H9 (cell line): ENCODE results near the gene PPM1H. TPM values are rescaled to one million over a fixed set of nuclear protein-coding genes. Genes with fewer than 3 reads are reported as not detected.

Experiments used
- DNase-seq: peaks from one replicate; pipeline ENCODE4 v3.0.0-alpha.2; 2017
- H2AFZ ChIP-seq: one replicate; pipeline ENCODE4 v1.6.1; 2013; ENCODE audit warnings: mild to moderate bottlenecking, low read length, control low read depth, moderate library complexity
- H2AK5ac ChIP-seq: 2 replicates; pipeline ENCODE4 v1.6.1; 2013; ENCODE audit warnings: low read length, control low read depth, mixed read lengths; ENCODE audit not compliant: insufficient read length
- H2BK120ac ChIP-seq: one replicate; pipeline ENCODE4 v1.6.1; 2013; ENCODE audit warnings: low read depth, mild to moderate bottlenecking, low read length, control low read depth, inconsistent platforms; ENCODE audit not compliant: poor library complexity, severe bottlenecking
- H2BK12ac ChIP-seq: 2 replicates; pipeline ENCODE4 v1.6.1; 2013; ENCODE audit warnings: low read length, control low read depth, mixed read lengths, low read depth; ENCODE audit not compliant: insufficient read length
- H2BK15ac ChIP-seq: 2 replicates; pipeline ENCODE4 v1.6.1; 2013; ENCODE audit warnings: low read depth, low read length, control low read depth
- H2BK20ac ChIP-seq: one replicate; pipeline ENCODE4 v1.6.1; 2013; ENCODE audit warnings: low read depth, mild to moderate bottlenecking, low read length, control low read depth, inconsistent platforms; ENCODE audit not compliant: poor library complexity, severe bottlenecking
- H2BK5ac ChIP-seq: 2 replicates; pipeline ENCODE4 v1.6.1; 2013; ENCODE audit warnings: low read length, control low read depth, mixed read lengths; ENCODE audit not compliant: insufficient read length
- H3K14ac ChIP-seq: 2 replicates; pipeline ENCODE4 v1.6.1; 2013; ENCODE audit warnings: low read length, control low read depth; ENCODE audit not compliant: insufficient read depth
- H3K18ac ChIP-seq: 2 replicates; pipeline ENCODE4 v1.6.1; 2013; ENCODE audit warnings: low read depth, mild to moderate bottlenecking, mixed read lengths, low read length, control low read depth; ENCODE audit not compliant: insufficient read length
- H3K23ac ChIP-seq: 2 replicates; pipeline ENCODE4 v1.6.1; 2013; ENCODE audit warnings: low read length, control low read depth, mixed read lengths, low read depth; ENCODE audit not compliant: insufficient read length
- H3K23me2 ChIP-seq: 2 replicates; pipeline ENCODE4 v1.6.1; 2013; ENCODE audit warnings: low read depth, mild to moderate bottlenecking, mixed read lengths, low read length, control low read depth; ENCODE audit not compliant: insufficient read length, poor library complexity, severe bottlenecking
- H3K27ac ChIP-seq: 2 replicates; pipeline ENCODE4 v1.5.1; 2013; ENCODE audit warnings: low read length, control low read depth, mixed read lengths, low read depth; ENCODE audit not compliant: insufficient read length
- H3K27me3 ChIP-seq: 2 replicates; pipeline ENCODE4 v1.6.1; 2013; ENCODE audit warnings: low read length, control low read depth, inconsistent platforms; ENCODE audit not compliant: insufficient read depth
- H3K4ac ChIP-seq: 2 replicates; pipeline ENCODE4 v1.6.1; 2013; ENCODE audit warnings: low read depth, mild to moderate bottlenecking, control low read depth, inconsistent platforms, low read length, moderate library complexity
- H3K4me1 ChIP-seq: 2 replicates; pipeline ENCODE4 v1.6.1; 2013; ENCODE audit warnings: low read length, control low read depth, inconsistent platforms; ENCODE audit not compliant: insufficient read depth
- H3K4me2 ChIP-seq: 2 replicates; pipeline ENCODE4 v1.6.1; 2013; ENCODE audit warnings: low read length, control low read depth, mixed read lengths; ENCODE audit not compliant: insufficient read length, insufficient read depth
- H3K56ac ChIP-seq: 2 replicates; pipeline ENCODE4 v1.6.1; 2013; ENCODE audit warnings: low read depth, mild to moderate bottlenecking, mixed read lengths, low read length, control low read depth; ENCODE audit not compliant: insufficient read length
- H3K79me1 ChIP-seq: 2 replicates; pipeline ENCODE4 v1.6.1; 2013; ENCODE audit warnings: low read depth, mild to moderate bottlenecking, moderate library complexity, low read length, control low read depth, inconsistent platforms; ENCODE audit not compliant: insufficient read depth, poor library complexity, severe bottlenecking
- H3K79me2 ChIP-seq: 2 replicates; pipeline ENCODE4 v1.6.1; 2013; ENCODE audit warnings: low read length, control low read depth, inconsistent platforms; ENCODE audit not compliant: insufficient read depth
- H3K9ac ChIP-seq: 2 replicates; pipeline ENCODE4 v1.6.1; 2013; ENCODE audit warnings: low read length, control low read depth, mixed read lengths; ENCODE audit not compliant: insufficient read length; ENCODE audit errors: extremely low read depth
- H3K9me3 ChIP-seq: one replicate; pipeline ENCODE4 v1.6.1; 2013; ENCODE audit warnings: low read depth, low read length, inconsistent platforms; ENCODE audit not compliant: control insufficient read depth
- H3T11ph ChIP-seq: one replicate; pipeline ENCODE4 v1.6.1; 2013; ENCODE audit warnings: mild to moderate bottlenecking, low read length, control low read depth, inconsistent platforms
- H4K20me1 ChIP-seq: one replicate; pipeline ENCODE4 v1.6.1; 2013; ENCODE audit not compliant: control insufficient read depth, insufficient read length, insufficient read depth
- H4K5ac ChIP-seq: 2 replicates; pipeline ENCODE4 v1.6.1; 2013; ENCODE audit warnings: low read depth, mild to moderate bottlenecking, mixed read lengths, low read length, control low read depth; ENCODE audit not compliant: insufficient read length
- H4K8ac ChIP-seq: replicated peaks from 2 replicates; pipeline ENCODE4 v1.6.1; 2013; ENCODE audit warnings: low read length, control low read depth, mixed read lengths, low read depth; ENCODE audit not compliant: insufficient read length
- H4K91ac ChIP-seq: 2 replicates; pipeline ENCODE4 v1.6.1; 2013; ENCODE audit warnings: low read depth, mild to moderate bottlenecking, moderate library complexity, mixed read lengths, low read length, control low read depth; ENCODE audit not compliant: insufficient read length
- H3K27ac Mint-ChIP-seq, 3 experiments: 2 replicates in 2 of 3; 3 replicates in 1 of 3; pipeline ENCODE4 v1.8.0; 2020 to 2021; ENCODE audit warnings: mixed read lengths in 3 of 3, mild to moderate bottlenecking in 1 of 3, moderate library complexity in 1 of 3
- H3K27me3 Mint-ChIP-seq: 2 replicates; pipeline ENCODE4 v1.8.0; 2021; ENCODE audit warnings: low read depth, mild to moderate bottlenecking, moderate library complexity, mixed read lengths
- H3K36me3 Mint-ChIP-seq, 3 experiments: 2 replicates in 2 of 3; 3 replicates in 1 of 3; pipeline ENCODE4 v1.8.0; 2020 to 2021; ENCODE audit warnings: low read depth in 3 of 3, mixed read lengths in 3 of 3; ENCODE audit not compliant: insufficient read depth in 1 of 3
- H3K4me1 Mint-ChIP-seq, 2 experiments: 2 replicates each; pipeline ENCODE4 v1.8.0; 2020; ENCODE audit warnings: mixed read lengths in 2 of 2
- H3K4me3 Mint-ChIP-seq, 2 experiments: 2 replicates in 1 of 2; 3 replicates in 1 of 2; pipeline ENCODE4 v1.8.0; 2020 to 2021; ENCODE audit warnings: mild to moderate bottlenecking in 2 of 2, mixed read lengths in 2 of 2, moderate library complexity in 1 of 2
- H3K9me3 Mint-ChIP-seq, 2 experiments: 2 replicates in 1 of 2; 3 replicates in 1 of 2; pipeline ENCODE4 v1.8.0; 2020; ENCODE audit warnings: mild to moderate bottlenecking in 2 of 2, mixed read lengths in 2 of 2, moderate library complexity in 1 of 2
- CTCF ChIP-seq: fragments of 200-600 bp; sonication (generic); conservative IDR thresholded peaks from 3 replicates; pipeline ENCODE4 v1.8.0; 2021; ENCODE audit warnings: antibody characterized with exemption, mild to moderate bottlenecking
- WGBS: extraction: QIAGEN DNeasy Blood & Tissue Kit; methylation state at CpG from one replicate; pipeline ENCODE4 v1.1.7; 2013; ENCODE audit warnings: missing lambda C conversion rate, low lambda C conversion rate, mixed read lengths; ENCODE audit not compliant: insufficient read length; ENCODE audit errors: extremely low coverage; 5-methylcytosine and 5-hydroxymethylcytosine counted together
- total RNA-seq: library from RNA; stranded (reverse); gene quantifications from 2 replicates; pipeline ENCODE4 v1.2.1, GENCODE V29; 2021

The PPM1H gene
- total RNA-seq, 1 experiment from 2014 or later, result 22.1 TPM

- Histone ChIP-seq H3K79me2 (no peaks in the 10 kb centered on the region), H2BK12ac (no peak overlapping the region), H3T11ph (no peak overlapping the region), H3K23me2 (no peaks in the 10 kb centered on the region), H2BK20ac (no peak overlapping the region), H3K9me3 (no peaks in the 10 kb centered on the region), H3K4ac (no peak overlapping the region), H4K8ac (no peak overlapping the region), H3K79me1 (no peaks in the 10 kb centered on the region), H3K14ac (no peak overlapping the region), H3K27me3 (no peaks in the 10 kb centered on the region), H2BK5ac (no peak overlapping the region), H2BK120ac (no peak overlapping the region), H4K20me1 (no peaks in the 10 kb centered on the region), H2AK5ac (no peak overlapping the region), H4K5ac (no peak overlapping the region), H3K27ac (no peak overlapping the region), H3K18ac (no peak overlapping the region), H3K4me1 (peaks cover 11% of the 10 kb centered on the region), H2BK15ac (no peak overlapping the region), H3K9ac (no peak overlapping the region), H2AFZ (no peak overlapping the region), H4K91ac (no peak overlapping the region), H3K4me2 (no peak overlapping the region), H3K23ac (no peak overlapping the region), H3K56ac (no peak overlapping the region)
- Mint-ChIP-seq H3K9me3 (no peaks in the 10 kb centered on the region), H3K27ac (peak overlapping the region in 1 of 3 experiments; percentile 49; a peak in 1 of 7 replicates), H3K27me3 (no peaks in the 10 kb centered on the region), H3K36me3 (peaks cover 0 to 6% (median 6%) of the 10 kb centered on the region in 3 experiments; a peak in 3 of 7 replicates), H3K4me1 (peaks cover 56 to 62% of the 10 kb centered on the region in 2 experiments), H3K4me3 (no peak overlapping the region)
- WGBS, result no CpG with 5 or more reads among the region's 2 CpGs
- no peak for TF ChIP-seq CTCF
- DNase-seq, result no peak
These were observed 227.0 kb downstream of the PPM1H start for GRCh38 chr12:62707939-62708338.
